Body of pancreas (tissue), 4 donors: ENCODE measurements around the gene COL12A1. TPM values are rescaled to one million over a fixed set of nuclear protein-coding genes. Genes with fewer than 3 reads are reported as not detected.

ENCODE experiments used
- ATAC-seq: fragments of 150-250 bp; one replicate; pipeline ENCODE4 v1.9.1; 2016
- DNase-seq, 4 donors: peaks; one replicate each; pipeline ENCODE4 v3.0.0-alpha.2; 2019
- H3K27ac ChIP-seq, 4 donors: fragments of 200-600 bp; sonication (generic); 1 replicate in 3 of 4; 2 replicates in 1 of 4; pipeline versions ENCODE4 v1.5.1 to v1.6.1; 2016 to 2019; ENCODE audit warnings: mild to moderate bottlenecking in 1 of 4, mixed read lengths in 1 of 4, moderate library complexity in 1 of 4
- H3K27me3 ChIP-seq, 2 donors: fragments of 200-600 bp; sonication (generic); one replicate each; pipeline ENCODE4 v1.6.0; 2016; ENCODE audit warnings: mild to moderate bottlenecking in 1 of 2
- H3K36me3 ChIP-seq, 2 donors: fragments of 200-600 bp; sonication (generic); replicated peaks in 1 of 2; 2 replicates each; pipeline ENCODE4 v1.5.1; 2016; ENCODE audit warnings: low read depth in 2 of 2; ENCODE audit not compliant: insufficient read depth in 1 of 2
- H3K4me1 ChIP-seq: fragments of 200-600 bp; sonication (generic); one replicate; pipeline ENCODE4 v1.6.0; 2016
- H3K4me3 ChIP-seq, 2 donors: fragments of 200-600 bp; sonication (generic); 1 replicate in 1 of 2; 2 replicates in 1 of 2; pipeline ENCODE4 v1.5.1; 2016 to 2019
- H3K9me3 ChIP-seq, 3 donors: fragments of 200-600 bp; sonication (generic); 1 replicate in 2 of 3; 2 replicates in 1 of 3; pipeline ENCODE4 v1.5.1; 2016
- POLR2A ChIP-seq, 3 donors: fragments of 450-650 bp; IDR thresholded peaks; one replicate each; pipeline ENCODE4 v1.6.1; 2016; ENCODE audit warnings: antibody characterized with exemption in 3 of 3, mild to moderate bottlenecking in 2 of 3
- whole genome bisulfite sequencing, 2 donors: methylation state at CpG; one replicate each; pipeline ENCODE4 v1.1.5; 2017; 5-methylcytosine and 5-hydroxymethylcytosine counted together
- intact Hi-C: fragments of 100-400 bp; cut with DNase I; formaldehyde crosslinking; loops from one replicate; pipeline ENCODE4 v1.15.1; 2023
- total RNA-seq, 2 donors: library from RNA; depleted of rRNA; stranded (reverse); fragments of >200 nt; gene quantifications; one replicate each; pipeline ENCODE4 v1.1.0, GENCODE V29; 2016
- TF ChIP-seq, protein P1 (sequence below), 7 experiments: fragments of 450-650 bp in 4 of 7; fragments of 200-600 bp in 3 of 7; sonication (generic) in 3 of 7; IDR thresholded peaks; one replicate each; pipeline ENCODE4 v1.5.1; 2016 to 2019; ENCODE audit warnings: antibody characterized with exemption in 7 of 7

COL12A1 gene
- total RNA-seq, 2 donors from 2014 or later: 34.0 to 35.3 TPM

GRCh38 chr6:75085931-75086635 lies 119.8 kb downstream of the COL12A1 start:
- ATAC-seq (no peak), DNase-seq (no peak)
- Histone ChIP-seq H3K27me3 (no peaks in the 10 kb centered on the region), H3K9me3 (no peaks in the 10 kb centered on the region), H3K27ac (no peak overlapping the region), H3K4me1 (peaks cover 5% of the 10 kb centered on the region), H3K4me3 (no peak overlapping the region), H3K36me3 (no peaks in the 10 kb centered on the region)
- intact Hi-C loops: no loop called here
- WGBS, 2 donors: 84 to 86% methylated on average over 13 of the region's 13 CpGs
- TF ChIP-seq POLR2A (IDR thresholded peaks at IDR 0.05): no peak
- TF ChIP-seq, protein P1, sequence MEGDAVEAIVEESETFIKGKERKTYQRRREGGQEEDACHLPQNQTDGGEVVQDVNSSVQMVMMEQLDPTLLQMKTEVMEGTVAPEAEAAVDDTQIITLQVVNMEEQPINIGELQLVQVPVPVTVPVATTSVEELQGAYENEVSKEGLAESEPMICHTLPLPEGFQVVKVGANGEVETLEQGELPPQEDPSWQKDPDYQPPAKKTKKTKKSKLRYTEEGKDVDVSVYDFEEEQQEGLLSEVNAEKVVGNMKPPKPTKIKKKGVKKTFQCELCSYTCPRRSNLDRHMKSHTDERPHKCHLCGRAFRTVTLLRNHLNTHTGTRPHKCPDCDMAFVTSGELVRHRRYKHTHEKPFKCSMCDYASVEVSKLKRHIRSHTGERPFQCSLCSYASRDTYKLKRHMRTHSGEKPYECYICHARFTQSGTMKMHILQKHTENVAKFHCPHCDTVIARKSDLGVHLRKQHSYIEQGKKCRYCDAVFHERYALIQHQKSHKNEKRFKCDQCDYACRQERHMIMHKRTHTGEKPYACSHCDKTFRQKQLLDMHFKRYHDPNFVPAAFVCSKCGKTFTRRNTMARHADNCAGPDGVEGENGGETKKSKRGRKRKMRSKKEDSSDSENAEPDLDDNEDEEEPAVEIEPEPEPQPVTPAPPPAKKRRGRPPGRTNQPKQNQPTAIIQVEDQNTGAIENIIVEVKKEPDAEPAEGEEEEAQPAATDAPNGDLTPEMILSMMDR (IDR thresholded peaks at IDR 0.05): no peak

DNA sequence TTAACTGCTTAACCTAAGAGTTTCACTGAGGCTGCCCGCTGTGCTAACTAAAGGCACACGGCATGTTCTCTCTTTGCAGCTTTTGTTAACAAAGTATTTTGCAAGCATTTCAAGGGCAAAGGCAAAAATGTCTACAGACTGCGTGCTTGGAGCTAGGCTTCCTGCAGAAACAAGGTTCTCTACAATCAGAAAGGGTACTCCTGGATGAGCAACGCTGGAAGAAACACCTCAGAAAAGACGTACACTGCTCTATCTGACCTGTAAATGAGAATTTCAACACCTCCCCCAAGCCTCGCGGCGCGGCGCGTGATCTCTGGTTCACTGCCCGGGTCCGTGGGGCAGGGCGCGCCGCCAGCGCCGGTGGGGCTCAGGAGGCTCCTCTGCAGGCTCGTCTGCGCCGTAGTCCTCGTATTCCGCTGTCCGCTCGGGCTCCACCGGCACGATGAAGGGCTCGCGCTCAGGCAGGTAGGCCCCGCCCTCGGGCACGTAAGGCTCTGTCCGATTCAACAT lies 120.9 kb downstream of the COL12A1 start:
- no peaks in the 10 kb centered on the region for H3K27me3 ChIP-seq
- peak overlapping the region in 1 of 2 donors; percentile 7 for H3K4me3 ChIP-seq
- no peaks in the 10 kb centered on the region for H3K36me3 ChIP-seq
- peak; percentile 50 to 77 (median 55) for DNase-seq
- intact Hi-C loops: no loop called here
- H3K27ac ChIP-seq: peak overlapping the region in 1 of 4 donors; percentile 6
- WGBS, 2 donors: 5 to 16% methylated on average over 7 to 33 of the region's 33 CpGs
- no peak for TF ChIP-seq POLR2A (IDR thresholded peaks at IDR 0.05)
- peak; percentile 84 for ATAC-seq
- no peaks in the 10 kb centered on the region for H3K9me3 ChIP-seq
- H3K4me1 ChIP-seq: no peaks in the 10 kb centered on the region

DNA sequence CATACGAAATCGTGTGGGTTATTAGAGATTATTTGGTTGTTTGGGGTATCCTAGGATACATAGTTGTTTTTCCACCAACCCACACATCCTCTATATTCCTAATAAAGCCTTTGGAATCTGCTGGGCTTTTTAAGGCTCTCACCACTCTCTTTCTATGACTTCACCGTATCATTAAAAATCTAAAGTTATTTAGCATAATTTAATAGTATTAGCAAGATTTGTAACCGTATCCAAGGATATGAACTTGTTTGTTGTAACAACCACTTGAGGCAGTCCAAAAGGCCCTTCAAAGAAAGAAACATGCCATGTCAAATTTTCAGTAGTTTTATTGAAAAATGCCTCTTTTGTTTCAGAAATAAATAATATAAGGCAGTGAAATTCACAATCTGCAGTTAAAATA lies 121.8 kb downstream of the COL12A1 start:
- Histone ChIP-seq H3K9me3 (no peaks in the 10 kb centered on the region), H3K27ac (no peak overlapping the region), H3K4me1 (no peaks in the 10 kb centered on the region), H3K36me3 (no peaks in the 10 kb centered on the region), H3K27me3 (no peaks in the 10 kb centered on the region), H3K4me3 (no peak overlapping the region)
- no peak for DNase-seq
- 86% methylated on average over 4 of the region's 4 CpGs for WGBS, 2 donors
- intact Hi-C loops: no loop called here
- TF ChIP-seq, protein P1 (IDR thresholded peaks at IDR 0.05): no peak
- TF ChIP-seq POLR2A (IDR thresholded peaks at IDR 0.05): no peak
- no peak for ATAC-seq

- Histone ChIP-seq H3K27me3 (no peaks in the 10 kb centered on the region), H3K36me3 (no peaks in the 10 kb centered on the region), H3K4me1 (no peaks in the 10 kb centered on the region), H3K9me3 (no peaks in the 10 kb centered on the region), H3K27ac (no peak overlapping the region), H3K4me3 (no peak overlapping the region)
- intact Hi-C loops: no loop called here
- ATAC-seq (no peak), DNase-seq (no peak)
- TF ChIP-seq, protein P1 (IDR thresholded peaks at IDR 0.05): no peak
- no peak for TF ChIP-seq POLR2A (IDR thresholded peaks at IDR 0.05)
These were observed 123.9 kb downstream of the COL12A1 start for GRCh38 chr6:75081921-75082320.

DNA sequence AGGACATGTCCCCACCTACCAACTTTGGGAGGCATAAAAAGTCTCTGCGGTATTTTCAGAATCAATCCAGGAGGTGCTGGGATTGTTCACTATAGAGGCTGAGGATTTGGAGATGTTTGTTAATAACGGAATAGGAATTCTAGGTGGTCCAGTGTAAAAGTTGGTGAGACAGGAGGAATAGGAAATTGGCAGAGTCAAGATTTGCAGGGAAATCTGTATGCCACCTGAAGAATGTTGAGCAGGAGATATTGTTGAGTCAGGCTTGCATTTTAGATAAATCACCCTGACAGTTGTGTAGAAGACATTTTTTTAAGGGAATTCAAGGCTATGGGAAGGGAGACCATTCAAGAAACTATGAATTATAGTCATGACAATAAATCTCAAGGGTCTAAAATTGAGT lies 124.8 kb downstream of the COL12A1 start:
- H3K27me3 ChIP-seq: no peaks in the 10 kb centered on the region
- TF ChIP-seq POLR2A (IDR thresholded peaks at IDR 0.05): no peak
- TF ChIP-seq, protein P1 (IDR thresholded peaks at IDR 0.05): no peak
- H3K27ac ChIP-seq: no peak overlapping the region
- WGBS, 2 donors: 87 to 96% methylated on average over 2 of the region's 2 CpGs
- DNase-seq (no peak), ATAC-seq (no peak)
- no peaks in the 10 kb centered on the region for H3K9me3 ChIP-seq
- intact Hi-C loops: no loop called here
- H3K36me3 ChIP-seq: no peaks in the 10 kb centered on the region
- no peak overlapping the region for H3K4me3 ChIP-seq
- H3K4me1 ChIP-seq: no peaks in the 10 kb centered on the region
